WTC11 (cell line): ENCODE results near the gene MRPS34.

Experiments
- ELF4 ChIP-seq: sonication (generic); formaldehyde crosslinking; IDR thresholded peaks from 2 replicates; pipeline ENCODE4 v1.8.1; 2022; ENCODE audit warnings: low read depth, mild to moderate bottlenecking, moderate library complexity, missing genetic modification reagents
- NFYB ChIP-seq: sonication (generic); formaldehyde crosslinking; conservative IDR thresholded peaks from 2 replicates; pipeline ENCODE4 v1.8.0; 2022; ENCODE audit warnings: low read depth, missing genetic modification reagents
- SP1 ChIP-seq: sonication (generic); formaldehyde crosslinking; conservative IDR thresholded peaks from 2 replicates; pipeline ENCODE4 v1.8.1; 2022; ENCODE audit warnings: missing genetic modification reagents
- ZNF138 ChIP-seq: sonication (generic); formaldehyde crosslinking; conservative IDR thresholded peaks from 2 replicates; pipeline ENCODE4 v1.8.1; 2022; ENCODE audit warnings: mild to moderate bottlenecking, moderate library complexity, missing genetic modification reagents
- TF ChIP-seq, protein P1 (sequence below): sonication (generic); formaldehyde crosslinking; IDR thresholded peaks from 2 replicates; pipeline ENCODE4 v1.8.0; 2022; ENCODE audit warnings: mild to moderate bottlenecking, missing genetic modification reagents
- TF ChIP-seq, protein P2 (sequence below): sonication (generic); formaldehyde crosslinking; IDR thresholded peaks from 2 replicates; pipeline ENCODE4 v1.8.0; 2022; ENCODE audit warnings: mild to moderate bottlenecking, missing genetic modification reagents
- TF ChIP-seq, protein P3 (sequence below): fragments of 200-600 bp; IDR thresholded peaks from 2 replicates; pipeline ENCODE4 v1.8.0; 2022; ENCODE audit warnings: antibody characterized with exemption

DNA sequence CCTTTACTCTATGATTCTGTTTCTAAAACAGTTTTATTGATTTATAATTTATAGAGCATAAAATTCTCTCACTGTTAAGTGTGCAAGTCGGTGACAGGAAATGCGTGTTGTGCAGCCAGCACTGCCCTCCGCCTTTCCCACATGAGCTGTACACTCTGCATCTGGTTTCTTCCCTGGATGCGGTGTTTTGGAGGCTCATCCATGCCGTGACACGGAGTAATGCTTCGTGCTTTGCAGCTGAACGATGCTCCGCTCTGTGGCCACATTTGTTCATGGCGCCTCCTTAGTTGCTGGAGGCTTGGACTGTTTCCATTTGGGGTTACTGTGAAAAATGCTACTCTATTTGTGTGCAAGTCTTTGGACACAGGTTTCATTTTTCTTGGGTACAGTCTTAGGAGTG, 27.8 kb upstream of the MRPS34 start:
- TF ChIP-seq, protein P1, sequence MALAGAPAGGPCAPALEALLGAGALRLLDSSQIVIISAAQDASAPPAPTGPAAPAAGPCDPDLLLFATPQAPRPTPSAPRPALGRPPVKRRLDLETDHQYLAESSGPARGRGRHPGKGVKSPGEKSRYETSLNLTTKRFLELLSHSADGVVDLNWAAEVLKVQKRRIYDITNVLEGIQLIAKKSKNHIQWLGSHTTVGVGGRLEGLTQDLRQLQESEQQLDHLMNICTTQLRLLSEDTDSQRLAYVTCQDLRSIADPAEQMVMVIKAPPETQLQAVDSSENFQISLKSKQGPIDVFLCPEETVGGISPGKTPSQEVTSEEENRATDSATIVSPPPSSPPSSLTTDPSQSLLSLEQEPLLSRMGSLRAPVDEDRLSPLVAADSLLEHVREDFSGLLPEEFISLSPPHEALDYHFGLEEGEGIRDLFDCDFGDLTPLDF = no peak
- TF ChIP-seq, protein P2, sequence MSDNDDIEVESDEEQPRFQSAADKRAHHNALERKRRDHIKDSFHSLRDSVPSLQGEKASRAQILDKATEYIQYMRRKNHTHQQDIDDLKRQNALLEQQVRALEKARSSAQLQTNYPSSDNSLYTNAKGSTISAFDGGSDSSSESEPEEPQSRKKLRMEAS (CRISPR knock-in tag) = no peak
- no peak for TF ChIP-seq ELF4 (CRISPR knock-in tag)
- TF ChIP-seq NFYB (CRISPR knock-in tag) = no peak
- TF ChIP-seq SP1 = no peak
- TF ChIP-seq, protein P3, sequence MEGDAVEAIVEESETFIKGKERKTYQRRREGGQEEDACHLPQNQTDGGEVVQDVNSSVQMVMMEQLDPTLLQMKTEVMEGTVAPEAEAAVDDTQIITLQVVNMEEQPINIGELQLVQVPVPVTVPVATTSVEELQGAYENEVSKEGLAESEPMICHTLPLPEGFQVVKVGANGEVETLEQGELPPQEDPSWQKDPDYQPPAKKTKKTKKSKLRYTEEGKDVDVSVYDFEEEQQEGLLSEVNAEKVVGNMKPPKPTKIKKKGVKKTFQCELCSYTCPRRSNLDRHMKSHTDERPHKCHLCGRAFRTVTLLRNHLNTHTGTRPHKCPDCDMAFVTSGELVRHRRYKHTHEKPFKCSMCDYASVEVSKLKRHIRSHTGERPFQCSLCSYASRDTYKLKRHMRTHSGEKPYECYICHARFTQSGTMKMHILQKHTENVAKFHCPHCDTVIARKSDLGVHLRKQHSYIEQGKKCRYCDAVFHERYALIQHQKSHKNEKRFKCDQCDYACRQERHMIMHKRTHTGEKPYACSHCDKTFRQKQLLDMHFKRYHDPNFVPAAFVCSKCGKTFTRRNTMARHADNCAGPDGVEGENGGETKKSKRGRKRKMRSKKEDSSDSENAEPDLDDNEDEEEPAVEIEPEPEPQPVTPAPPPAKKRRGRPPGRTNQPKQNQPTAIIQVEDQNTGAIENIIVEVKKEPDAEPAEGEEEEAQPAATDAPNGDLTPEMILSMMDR = no peak
- no peak for TF ChIP-seq ZNF138
